ENCODE measurements around the gene CCDC138.
A peak's percentile ranks its signal among the peaks of the same experiment; 100 is the strongest.
"Not testable (repeated sequence)": the region's sequence is repeated elsewhere in the genome, so short reads cannot be mapped to it uniquely, and the experiment has no call there.

Gene CCDC138, protein sequence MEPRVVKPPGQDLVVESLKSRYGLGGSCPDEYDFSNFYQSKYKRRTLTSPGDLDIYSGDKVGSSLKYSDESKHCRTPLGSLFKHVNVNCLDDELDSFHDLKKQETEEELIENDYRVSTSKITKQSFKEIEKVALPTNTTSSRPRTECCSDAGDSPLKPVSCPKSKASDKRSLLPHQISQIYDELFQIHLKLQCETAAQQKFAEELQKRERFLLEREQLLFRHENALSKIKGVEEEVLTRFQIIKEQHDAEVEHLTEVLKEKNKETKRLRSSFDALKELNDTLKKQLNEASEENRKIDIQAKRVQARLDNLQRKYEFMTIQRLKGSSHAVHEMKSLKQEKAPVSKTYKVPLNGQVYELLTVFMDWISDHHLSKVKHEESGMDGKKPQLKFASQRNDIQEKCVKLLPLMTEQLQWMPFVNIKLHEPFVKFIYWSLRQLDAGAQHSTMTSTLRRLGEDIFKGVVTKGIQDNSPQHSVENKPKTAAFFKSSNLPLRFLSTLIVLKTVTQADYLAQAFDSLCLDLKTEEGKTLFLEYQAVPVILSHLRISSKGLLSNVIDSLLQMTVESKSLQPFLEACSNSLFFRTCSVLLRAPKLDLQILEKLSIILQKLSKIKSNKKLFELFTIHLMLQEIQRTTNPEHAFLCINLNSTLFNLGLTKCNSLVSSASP

GRCh38 chr2:108786354-108787215 lies at the start of gene CCDC138:
Gene CCDC138, plus strand, starts transcription at chr2:108786771. Its CDS starts 52 bp downstream, at chr2:108786823.
- peak; percentile 95 for DNase-seq

DNA sequence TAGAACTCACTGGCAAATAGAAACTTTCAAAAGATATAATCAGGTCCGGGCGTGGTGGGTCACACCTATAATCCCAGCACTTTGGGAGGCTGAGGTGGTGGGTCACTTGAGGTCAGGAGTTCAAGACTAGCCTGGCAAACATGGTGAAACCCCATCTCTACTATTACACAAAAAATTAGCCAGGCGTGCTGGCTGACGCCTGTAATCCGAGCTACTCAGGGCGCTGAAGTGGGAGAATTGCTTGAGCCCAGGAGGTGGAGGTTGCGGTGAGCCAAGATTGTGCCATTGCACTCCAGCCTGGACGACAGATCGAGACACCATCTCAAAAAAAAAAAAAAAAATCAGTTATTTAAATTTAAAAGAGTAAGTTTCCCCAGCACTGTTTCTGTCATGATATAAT lies 28.6 kb upstream of the CCDC138 start:
- not testable (repeated sequence) for DNase-seq

DNA sequence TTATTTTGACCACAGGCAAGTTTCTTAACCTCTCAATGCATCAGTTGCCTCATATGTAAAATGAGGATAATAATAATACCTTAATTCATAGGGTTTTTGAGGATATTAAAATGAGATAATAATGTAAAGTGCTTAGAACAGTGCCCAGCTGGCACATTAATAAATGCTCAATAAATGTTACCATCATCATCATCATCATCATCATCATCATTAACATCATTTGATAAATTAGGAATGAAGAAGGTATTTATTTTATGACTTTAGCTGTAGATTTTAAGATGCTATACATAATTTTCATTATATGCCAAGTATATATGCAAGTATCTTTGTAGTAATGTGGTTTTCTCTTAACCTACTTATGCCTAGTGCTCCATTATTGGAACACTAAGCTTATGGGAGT lies 24.0 kb upstream of the CCDC138 start:
- DNase-seq, result not testable (repeated sequence)

DNA sequence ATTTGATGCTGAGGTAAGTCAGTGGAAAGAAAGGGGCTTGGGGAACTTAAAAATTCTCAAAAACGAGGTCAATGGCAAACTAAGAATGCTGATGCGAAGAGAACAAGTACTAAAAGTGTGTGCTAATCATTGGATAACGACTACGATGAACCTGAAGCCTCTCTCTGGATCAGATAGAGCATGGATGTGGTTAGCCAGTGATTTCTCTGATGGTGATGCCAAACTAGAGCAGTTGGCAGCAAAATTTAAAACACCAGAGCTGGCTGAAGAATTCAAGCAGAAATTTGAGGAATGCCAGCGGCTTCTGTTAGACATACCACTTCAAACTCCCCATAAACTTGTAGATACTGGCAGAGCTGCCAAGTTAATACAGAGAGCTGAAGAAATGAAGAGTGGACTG lies 19.9 kb upstream of the CCDC138 start:
- DNase-seq, result not testable (repeated sequence)

DNA sequence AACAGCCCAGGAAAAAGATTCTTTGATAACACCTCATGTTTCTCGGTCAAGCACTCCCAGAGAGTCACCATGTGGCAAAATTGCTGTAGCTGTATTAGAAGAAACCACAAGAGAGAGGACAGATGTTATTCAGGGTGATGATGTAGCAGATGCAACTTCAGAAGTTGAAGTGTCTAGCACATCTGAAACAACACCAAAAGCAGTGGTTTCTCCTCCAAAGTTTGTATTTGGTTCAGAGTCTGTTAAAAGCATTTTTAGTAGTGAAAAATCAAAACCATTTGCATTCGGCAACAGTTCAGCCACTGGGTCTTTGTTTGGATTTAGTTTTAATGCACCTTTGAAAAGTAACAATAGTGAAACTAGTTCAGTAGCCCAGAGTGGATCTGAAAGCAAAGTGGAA lies 18.7 kb upstream of the CCDC138 start:
- not testable (repeated sequence) for DNase-seq

GRCh38 chr2:108776475-108776874 lies 10.1 kb upstream of the CCDC138 start:
- no peak for DNase-seq

- no peak for DNase-seq
Measured at GRCh38 chr2:108778857-108779256, 7.7 kb upstream of the CCDC138 start.

- no peak for DNase-seq
Measured at GRCh38 chr2:108786008-108786353, 590 bp upstream of the CCDC138 start.

DNA sequence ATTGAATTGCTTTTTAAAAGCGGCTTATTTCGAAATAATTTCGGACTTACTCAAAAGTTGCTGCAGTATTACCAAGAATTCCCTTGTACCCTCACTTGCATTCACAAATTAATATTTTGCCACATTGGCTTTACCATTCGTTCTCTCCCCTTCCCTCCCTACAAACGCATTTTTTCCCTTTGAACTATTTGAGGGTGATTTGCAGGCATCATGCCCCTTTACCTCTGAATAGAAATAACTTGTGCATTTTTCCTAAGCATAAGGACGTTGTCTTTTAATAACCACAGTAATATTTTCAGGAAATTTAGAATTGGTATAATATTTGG lies 608 bp downstream of the CCDC138 start:
- DNase-seq, result no peak

DNA sequence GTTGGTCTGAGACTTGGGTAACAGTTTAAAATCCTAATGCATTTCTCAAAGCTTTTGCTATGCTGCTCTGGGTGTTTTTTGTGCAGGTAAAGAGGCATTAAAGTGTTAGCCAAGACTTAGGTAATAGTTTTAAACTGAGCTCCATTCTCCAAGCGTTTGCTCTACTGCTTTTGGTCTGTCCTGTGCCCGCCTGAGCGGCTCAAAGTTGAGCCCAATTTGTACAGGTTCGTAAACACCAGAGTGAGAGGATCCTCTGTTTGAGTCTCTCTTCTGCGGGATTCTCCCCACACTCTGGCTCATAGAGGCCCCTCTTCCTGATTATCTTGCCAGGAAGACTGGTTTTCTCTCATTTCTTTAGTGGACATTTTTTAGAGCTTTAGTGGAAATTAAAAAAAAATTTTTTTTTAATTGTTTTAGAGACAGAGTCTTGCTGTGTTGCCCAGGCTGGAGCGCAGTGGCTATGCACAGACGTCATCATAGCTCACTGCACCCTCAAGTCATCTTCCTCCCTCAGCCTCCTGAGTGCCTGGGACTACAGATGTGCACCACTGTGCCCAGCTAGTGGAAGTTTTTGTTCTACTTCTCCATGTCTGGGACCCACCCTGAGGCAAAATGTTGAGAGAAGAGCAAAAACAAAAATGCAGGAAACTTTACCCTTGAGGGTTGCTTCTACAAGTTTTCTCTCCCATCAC lies 16.6 kb downstream of the CCDC138 start:
- DNase-seq, result no peak

GRCh38 chr2:108805032-108805431 lies 18.5 kb downstream of the CCDC138 start:
- no peak for DNase-seq

GRCh38 chr2:108805782-108806181 lies 19.2 kb downstream of the CCDC138 start:
- no peak for DNase-seq

GRCh38 chr2:108806371-108807113 lies 20.0 kb downstream of the CCDC138 start:
- DNase-seq, result no peak

DNA sequence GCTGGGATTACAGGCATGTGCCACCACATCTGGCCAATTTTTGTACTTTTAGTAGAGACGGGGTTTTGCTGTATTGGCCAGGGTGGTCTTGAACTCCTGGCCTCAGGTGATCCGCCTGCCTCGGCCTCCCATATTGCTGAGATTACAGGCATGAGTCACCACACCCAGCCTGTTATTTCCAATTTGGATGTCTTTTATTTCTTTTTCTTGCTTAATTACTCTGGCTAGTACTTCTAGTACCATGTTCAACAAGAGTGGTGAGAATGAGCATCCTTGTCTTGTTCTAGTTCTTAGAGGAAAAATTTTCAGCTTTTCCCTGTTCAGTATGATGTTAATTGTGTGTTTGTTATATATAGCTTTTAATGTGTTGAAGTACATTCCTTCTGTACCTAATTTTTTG lies 23.4 kb downstream of the CCDC138 start:
- DNase-seq, result no peak

- DNase-seq, result no peak
Measured at GRCh38 chr2:108810993-108811957, 24.7 kb downstream of the CCDC138 start.

- DNase-seq, result no peak
Measured at GRCh38 chr2:108813732-108814131, 27.2 kb downstream of the CCDC138 start.

GRCh38 chr2:108820482-108820881 lies 33.9 kb downstream of the CCDC138 start:
- DNase-seq, result no peak

DNA sequence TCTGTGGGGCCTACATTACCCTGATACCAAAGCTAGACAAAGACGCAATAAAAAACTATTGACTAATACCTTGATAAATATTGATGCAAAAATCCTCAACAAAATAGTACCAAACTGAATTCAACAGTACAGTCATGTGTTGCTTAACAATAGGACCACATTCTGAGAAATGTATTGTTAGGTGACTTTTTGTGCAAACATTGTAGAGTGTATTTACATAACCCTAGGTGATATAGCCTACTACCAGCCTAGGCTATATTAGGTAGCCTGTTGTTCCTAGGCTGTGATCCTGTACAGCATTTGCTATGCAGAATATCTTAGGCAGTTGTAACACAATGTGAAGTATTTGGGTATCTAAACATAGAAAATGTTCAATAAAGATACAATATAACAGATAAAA lies 36.7 kb downstream of the CCDC138 start:
- DNase-seq, result no peak

DNA sequence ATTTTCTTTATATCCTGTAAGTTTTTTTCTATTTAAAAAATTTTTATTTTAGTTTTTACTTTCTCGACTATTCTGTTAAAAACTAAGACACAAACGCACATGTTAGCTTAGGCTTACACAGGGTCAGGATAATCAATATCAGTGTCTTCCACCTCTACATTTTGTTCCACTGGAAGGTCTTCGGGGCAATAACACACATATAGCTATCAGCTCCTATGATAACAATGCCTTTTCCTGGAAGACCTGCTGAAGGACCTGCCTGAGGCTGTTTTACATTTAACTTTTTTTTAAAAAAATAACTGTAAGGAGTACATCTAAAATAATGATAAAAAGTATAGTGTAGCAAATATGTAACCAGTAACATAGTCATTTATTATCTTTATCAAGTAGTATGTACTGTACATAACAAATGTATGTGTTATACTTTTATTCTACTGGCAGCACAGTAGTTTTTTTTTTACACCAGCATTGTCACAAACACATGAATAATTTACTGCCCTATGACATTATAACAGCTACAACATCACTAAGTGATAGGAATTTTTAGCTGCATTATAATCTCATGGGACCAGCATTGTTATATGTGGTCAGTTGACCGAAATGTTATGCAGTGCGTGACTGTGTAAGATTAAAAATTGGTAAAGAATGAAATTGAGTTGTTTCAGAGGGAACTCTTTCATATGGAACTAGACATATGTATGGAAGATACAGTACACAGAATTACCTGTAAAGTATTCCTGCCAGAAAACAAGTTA lies 37.9 kb downstream of the CCDC138 start:
- no peak for DNase-seq

DNA sequence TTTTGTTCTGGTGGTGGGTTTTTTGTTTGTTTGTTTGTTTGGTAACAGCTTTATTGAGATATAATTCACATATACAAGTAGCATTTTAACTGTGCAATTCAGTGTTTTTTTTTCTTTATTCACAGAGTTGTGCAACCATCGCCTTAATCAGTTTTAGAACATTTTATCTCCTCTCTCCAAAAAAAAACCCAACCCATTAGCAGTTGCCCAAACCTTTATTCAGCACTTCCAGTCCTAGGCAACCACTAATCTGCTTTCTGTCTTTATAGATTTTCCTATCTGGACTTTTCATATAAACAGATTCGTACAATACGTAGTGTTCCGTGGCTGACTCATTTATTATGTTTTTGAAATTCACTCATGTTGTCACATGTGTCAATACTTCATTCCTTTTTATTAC lies 38.7 kb downstream of the CCDC138 start:
- no peak for DNase-seq
